KOPT-K1 (cell line): ENCODE results near the gene AGPAT4.

Source experiments
- H3K27ac ChIP-seq: fragments of 200-600 bp; sonication (generic); 2 replicates; pipeline ENCODE4 v1.5.1; 2016; ENCODE audit warnings: antibody characterized with exemption, mild to moderate bottlenecking, low read depth, low read length; ENCODE audit not compliant: poor library complexity, severe bottlenecking
- H3K36me3 ChIP-seq: fragments of 200-600 bp; sonication (generic); 2 replicates; pipeline ENCODE4 v1.5.1; 2017; ENCODE audit warnings: antibody characterized with exemption, mild to moderate bottlenecking, low read length, moderate library complexity; ENCODE audit not compliant: insufficient read depth
- H3K9me3 ChIP-seq: fragments of 200-600 bp; sonication (generic); 2 replicates; pipeline ENCODE4 v1.5.1; 2017; ENCODE audit warnings: antibody characterized with exemption, low read length, mild to moderate bottlenecking; ENCODE audit not compliant: insufficient read depth, poor library complexity, severe bottlenecking

Gene AGPAT4

DNA sequence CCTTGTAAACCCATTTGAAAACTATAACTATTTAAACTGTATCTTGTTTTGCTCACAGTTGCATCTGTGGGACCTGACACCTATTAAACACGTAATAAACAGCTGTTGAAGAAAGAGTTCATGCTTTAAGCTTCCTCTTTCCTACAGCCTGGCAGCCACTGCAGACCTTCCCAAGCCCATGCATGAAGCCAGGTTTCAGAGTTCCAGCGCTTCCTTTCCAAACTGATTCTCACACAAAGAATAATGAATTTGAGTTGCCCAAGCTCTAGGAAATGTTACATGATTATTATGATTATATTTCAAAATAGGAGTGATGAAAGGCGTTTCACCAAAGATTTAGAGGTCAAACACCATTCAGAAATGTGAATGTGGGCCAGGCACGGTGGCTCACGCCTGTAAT is 3.7 kb downstream of the AGPAT4 start:
- H3K27ac ChIP-seq, result no peak overlapping the region
- no peaks in the 10 kb centered on the region for H3K9me3 ChIP-seq
- H3K36me3 ChIP-seq, result no peaks in the 10 kb centered on the region

DNA sequence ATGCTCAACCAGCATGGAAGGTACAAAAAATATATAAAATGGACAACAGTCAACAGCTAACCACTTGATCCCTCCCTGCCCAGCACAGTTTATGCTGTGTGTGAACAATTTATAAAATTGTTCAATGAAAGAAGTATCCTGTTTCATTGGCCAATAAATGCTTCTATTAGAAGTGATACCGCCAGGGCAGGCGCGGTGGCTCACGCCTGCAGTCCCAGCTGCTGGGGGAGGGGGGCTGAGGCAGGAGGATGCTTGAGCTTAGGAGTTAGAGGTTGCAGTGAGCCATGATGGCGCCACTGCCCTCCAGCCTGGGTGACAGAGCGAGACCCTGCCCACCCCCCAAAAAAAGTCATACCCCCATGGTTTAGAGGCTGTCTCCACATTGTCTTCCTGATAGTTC is 4.6 kb downstream of the AGPAT4 start:
- no peaks in the 10 kb centered on the region for H3K9me3 ChIP-seq
- no peak overlapping the region for H3K27ac ChIP-seq
- no peaks in the 10 kb centered on the region for H3K36me3 ChIP-seq

DNA sequence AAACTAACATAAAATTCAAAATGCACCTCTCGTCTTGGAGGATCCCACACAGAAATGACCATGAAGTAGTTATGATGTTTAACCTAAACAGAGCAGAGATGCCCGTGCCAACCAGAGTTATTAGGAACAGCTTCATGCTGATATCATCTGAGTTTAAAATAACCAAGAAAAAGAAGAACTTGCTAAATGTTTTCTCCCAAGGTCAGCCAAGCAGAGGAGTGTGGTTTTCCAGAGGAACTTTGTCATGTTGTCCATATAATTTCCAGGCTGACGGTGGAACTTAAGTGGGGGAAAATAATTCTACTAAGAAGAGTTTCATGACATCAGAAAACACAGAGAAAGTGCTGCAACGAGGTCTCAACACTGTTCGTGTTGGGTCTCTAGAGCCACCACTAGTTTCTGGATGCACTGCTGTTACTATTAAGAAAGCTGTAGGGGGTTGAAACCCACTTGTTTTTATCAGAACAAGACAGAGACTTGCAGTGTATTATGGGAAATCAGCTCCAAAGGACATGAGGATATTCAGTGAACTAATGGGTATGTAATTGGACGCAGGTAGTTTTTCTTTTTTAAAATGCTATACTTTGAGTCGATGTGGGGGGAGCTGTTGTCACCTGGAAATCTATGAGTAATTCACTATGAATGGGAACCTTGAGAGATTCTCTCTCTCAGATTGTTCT is 5.2 kb downstream of the AGPAT4 start:
- H3K27ac ChIP-seq, result no peak overlapping the region
- no peaks in the 10 kb centered on the region for H3K36me3 ChIP-seq

DNA sequence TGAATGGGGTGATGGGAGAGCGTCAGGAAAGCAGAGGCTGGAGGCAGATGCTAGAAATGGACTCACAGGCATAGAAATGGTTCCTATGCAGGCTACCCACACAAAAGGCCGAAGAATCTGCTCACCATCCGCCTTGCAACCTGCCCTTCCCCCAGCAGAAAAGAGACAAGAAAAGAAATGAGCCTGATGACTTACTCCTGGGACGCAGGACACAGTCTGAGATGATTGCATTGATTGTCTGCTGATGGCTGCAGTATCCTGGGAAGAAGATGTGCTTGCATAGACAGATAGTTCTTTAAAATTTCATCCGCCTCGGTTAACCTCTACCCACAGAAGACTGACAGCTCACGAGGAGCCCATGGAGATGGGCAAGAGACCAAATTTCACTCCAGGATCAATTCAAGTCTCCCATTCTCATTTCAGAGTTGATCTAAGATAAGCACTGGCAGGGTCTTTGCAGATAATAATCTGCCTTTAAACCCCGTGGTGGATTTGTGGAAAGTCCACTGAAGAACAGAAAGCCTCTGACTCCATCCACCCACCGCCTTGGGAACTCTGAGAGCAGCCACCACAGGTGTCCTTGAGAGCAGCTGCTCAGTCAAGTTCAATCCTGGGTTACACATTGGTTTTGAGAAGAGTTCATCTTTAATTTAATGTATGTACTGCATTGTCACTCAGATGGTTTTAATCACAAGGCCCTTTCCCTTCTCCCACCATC is 7.2 kb downstream of the AGPAT4 start:
- H3K27ac ChIP-seq, result no peak overlapping the region
- no peaks in the 10 kb centered on the region for H3K9me3 ChIP-seq
- no peaks in the 10 kb centered on the region for H3K36me3 ChIP-seq

More for the DNA sequence above, 5.2 kb downstream of the AGPAT4 start:
- no peaks in the 10 kb centered on the region for H3K9me3 ChIP-seq

DNA sequence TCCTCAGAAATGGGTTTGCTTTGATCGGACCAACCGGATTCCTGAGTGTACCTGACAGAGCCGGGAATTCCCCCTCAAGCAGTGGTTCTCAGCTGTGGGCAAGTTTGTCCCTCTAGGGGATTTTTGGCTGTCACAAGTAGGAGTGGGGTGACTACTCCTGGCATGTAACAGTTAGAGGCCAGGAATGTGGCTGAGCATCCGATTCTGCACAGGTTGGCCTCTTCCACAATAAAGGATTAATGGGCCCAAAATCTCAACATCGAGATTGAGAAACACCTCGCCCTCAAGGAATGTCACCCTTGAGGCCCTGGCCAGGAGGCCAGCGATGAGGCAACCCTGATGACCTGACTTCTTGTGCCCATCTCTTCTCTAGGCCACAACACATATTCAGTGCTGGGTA is 7.9 kb downstream of the AGPAT4 start:
- Histone ChIP-seq H3K9me3 (no peaks in the 10 kb centered on the region), H3K36me3 (no peaks in the 10 kb centered on the region), H3K27ac (no peak overlapping the region)

DNA sequence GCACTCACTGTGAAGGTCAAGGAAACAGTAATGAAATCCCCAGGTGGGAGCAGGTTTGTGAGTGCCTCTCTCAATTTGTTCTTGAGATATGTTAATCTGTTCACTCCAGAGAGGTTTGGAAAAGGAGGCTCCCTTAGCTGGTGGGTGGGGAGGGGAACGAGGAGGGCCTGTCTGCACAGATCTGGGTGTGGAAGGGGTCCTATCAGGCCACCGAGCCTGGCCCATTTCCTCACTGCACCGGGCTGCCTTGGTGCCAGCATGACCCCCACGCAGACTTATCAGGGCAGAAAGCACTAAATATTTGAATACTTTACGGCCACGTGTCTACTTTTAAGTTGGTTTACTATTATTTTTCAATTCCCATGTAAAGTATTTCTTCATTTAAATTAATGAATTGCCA is 8.3 kb downstream of the AGPAT4 start:
- Histone ChIP-seq H3K36me3 (no peaks in the 10 kb centered on the region), H3K27ac (no peak overlapping the region), H3K9me3 (no peaks in the 10 kb centered on the region)

DNA sequence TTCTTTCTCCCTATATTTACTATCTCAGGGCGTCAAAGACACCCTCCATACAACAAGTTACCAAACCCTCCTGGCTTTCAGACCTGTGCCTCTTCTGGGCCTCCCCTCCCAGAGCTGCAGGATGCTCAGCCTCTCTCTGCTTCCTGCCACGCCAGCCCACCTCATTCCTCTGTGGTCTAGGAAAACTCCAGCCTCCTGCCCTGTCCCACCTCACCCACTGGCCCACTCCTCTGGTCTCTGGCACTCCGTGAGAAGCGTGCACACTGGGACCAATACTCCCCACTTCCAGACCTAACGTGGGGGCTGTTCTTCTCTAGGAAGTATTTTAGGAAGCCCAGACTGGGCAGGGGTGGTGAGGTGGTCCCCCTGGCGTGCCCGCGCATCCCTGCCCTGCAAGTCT is 9.7 kb downstream of the AGPAT4 start:
- Histone ChIP-seq H3K9me3 (no peaks in the 10 kb centered on the region), H3K27ac (no peak overlapping the region), H3K36me3 (no peaks in the 10 kb centered on the region)

DNA sequence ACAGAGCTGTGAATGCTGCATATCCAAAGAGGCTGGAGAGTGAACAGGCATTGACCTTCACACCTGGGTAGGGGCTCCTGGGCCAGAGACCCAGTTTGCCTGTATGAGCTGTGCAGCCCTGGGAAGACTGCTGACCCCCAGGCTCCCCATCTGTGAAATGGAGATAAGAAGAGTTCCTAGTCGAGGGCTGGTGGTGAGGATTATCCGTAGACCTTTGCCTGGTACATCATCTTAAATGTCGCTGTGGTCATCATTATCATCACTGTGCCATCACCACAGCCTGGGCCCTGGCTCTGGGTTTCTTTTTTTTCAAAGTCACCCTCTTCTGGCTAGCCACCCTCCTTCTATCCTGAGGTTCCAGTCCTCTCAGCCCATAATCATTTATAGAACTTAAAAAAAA is 12.0 kb downstream of the AGPAT4 start:
- Histone ChIP-seq H3K36me3 (no peaks in the 10 kb centered on the region), H3K27ac (no peak overlapping the region), H3K9me3 (no peaks in the 10 kb centered on the region)

DNA sequence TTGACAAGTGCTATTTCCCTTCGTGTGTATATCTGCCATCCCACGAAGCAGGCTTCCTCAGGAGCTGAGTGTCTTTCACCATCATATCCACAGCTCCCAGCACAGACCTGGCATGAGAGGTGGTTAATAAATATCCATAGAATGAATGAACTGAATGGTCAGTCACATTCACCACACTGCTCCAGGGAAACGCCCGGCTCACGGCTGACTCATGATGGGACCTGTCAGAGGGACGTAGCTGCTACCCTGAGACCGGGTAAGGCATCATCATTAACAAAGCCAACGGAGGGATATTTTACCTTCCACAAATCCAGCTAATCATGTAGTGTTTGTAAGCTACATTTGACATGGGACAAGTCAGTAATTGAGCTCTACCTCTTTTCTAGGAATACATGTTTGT is 12.5 kb downstream of the AGPAT4 start:
- no peak overlapping the region for H3K27ac ChIP-seq
- H3K36me3 ChIP-seq, result no peaks in the 10 kb centered on the region

DNA sequence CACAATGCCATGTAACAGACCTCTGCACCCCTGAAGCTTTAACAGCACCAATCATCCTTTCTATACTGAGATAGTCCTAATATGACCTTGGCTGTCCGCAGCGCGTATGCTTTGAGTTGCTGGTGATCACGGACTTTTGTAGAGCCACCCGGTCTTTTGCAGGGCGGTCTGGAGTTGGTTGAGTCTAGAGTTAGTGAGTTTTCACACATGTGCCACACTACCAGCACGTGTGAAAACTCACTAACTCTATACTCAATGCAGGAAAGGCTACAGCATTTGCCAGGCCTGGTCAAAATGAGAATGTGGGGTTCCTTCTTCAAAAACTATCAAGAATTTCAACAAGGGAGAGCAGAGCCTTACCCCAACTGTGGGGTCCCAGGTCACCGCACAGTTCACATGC is 14.6 kb downstream of the AGPAT4 start:
- no peak overlapping the region for H3K27ac ChIP-seq
- no peaks in the 10 kb centered on the region for H3K36me3 ChIP-seq
- no peaks in the 10 kb centered on the region for H3K9me3 ChIP-seq

More for the DNA sequence above, 12.5 kb downstream of the AGPAT4 start:
- H3K9me3 ChIP-seq, result no peaks in the 10 kb centered on the region

DNA sequence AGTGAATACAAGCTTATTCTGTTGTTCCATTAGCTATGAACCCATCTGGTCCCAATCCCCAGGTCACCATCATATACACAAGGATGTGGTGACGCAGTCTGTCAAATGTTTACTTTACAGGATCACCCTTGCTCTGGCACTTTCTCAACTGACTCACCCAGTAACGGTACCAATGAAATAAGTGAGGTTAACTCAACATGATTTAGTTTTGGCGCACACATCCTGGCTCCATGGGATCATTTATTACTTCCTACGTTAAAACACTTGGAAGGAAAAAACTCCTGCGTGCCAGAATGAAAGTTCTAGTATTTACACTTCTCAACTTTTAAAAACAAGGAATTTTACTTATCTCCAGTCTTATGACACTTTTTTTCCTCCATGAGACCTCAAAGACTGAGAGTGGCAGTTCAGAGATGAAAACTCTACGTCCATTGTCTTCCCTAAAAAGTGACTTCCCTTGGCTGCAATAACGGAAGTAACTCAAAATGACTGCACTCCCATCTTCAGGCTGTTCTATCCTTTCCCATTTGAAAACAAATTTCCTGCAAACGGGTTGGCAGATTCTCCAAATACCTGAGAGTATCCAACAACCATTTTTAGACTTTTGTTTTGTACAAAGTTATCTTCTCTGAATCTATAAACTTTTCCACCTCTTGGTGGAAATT is 15.9 kb downstream of the AGPAT4 start:
- no peaks in the 10 kb centered on the region for H3K36me3 ChIP-seq
- no peak overlapping the region for H3K27ac ChIP-seq
- no peaks in the 10 kb centered on the region for H3K9me3 ChIP-seq

DNA sequence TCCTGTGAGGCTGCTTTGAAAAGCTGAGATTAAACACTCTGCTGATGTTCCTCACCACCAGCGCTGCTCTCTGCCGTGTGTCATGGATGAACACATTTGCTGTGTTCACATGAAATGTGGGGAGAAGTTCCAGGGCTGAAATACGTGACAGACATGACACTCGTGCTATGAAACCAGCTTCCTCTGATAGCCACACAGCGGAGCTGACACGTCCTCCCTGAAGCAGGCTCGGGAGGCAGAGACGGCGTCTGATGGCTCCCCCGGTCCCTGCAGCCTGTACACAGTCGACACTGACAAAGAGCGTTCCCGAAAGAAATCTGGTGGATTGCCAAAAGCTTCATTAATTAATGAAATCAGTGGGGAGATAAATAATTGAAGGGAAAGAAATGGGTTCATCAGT is 17.5 kb downstream of the AGPAT4 start:
- no peak overlapping the region for H3K27ac ChIP-seq
- H3K9me3 ChIP-seq, result no peaks in the 10 kb centered on the region

DNA sequence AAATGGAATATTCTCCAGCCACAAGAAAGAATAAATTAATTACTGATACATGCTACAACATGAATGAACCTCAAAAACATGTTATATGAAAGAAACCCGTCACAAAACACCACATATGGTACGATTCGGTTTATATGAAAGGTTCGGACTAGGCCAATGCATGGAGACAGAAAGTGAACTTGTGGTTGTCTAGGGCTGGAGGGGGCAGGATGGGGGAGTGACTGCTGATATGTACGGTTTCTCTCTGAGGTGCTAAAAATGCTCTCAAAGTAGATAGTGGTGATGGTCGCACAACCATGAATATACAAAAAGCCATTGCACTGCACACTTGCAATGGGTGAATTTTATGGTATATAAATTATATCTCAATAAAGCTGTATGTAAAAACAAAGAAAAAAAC is 18.3 kb downstream of the AGPAT4 start:
- Histone ChIP-seq H3K36me3 (no peaks in the 10 kb centered on the region), H3K27ac (no peak overlapping the region), H3K9me3 (no peaks in the 10 kb centered on the region)

More for the DNA sequence above, 17.5 kb downstream of the AGPAT4 start:
- no peaks in the 10 kb centered on the region for H3K36me3 ChIP-seq

DNA sequence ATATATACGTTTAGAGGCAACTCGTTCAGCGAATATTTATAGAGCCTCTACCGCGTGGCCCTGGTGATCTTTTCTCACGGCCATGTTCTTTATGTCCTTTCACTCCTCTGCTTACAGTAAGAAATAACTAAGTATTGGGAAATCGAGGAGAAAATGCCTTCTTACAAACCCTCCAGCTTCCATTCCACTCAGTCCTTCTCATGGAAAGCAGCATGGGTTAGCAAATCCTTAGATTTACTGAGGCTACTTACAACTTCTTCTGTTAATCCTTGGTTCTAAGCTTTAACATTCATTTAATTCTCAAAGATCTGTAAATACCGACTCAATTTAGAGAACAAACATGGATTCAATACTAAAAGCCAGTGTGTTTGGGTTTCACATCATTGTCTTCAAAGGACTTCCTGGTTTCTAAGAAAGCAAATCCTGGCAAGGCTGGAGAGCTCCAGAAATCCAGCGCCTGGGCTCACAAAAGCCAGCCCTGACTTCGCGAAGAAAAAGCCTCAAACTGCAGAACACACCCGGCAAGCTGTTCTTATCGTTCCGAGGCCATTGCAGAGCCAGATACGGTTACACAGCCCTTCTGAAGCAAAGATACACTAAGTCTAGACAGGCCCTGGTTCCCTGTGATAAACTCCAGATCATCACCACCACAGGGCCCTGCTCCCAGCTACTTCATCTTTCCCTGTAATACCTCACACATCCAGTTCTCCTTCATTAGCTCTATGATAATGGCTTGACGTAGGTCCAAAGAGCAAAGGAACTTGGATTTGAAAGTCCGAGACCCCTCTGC is 19.2 kb downstream of the AGPAT4 start:
- H3K36me3 ChIP-seq, result no peaks in the 10 kb centered on the region
- H3K27ac ChIP-seq, result no peak overlapping the region

DNA sequence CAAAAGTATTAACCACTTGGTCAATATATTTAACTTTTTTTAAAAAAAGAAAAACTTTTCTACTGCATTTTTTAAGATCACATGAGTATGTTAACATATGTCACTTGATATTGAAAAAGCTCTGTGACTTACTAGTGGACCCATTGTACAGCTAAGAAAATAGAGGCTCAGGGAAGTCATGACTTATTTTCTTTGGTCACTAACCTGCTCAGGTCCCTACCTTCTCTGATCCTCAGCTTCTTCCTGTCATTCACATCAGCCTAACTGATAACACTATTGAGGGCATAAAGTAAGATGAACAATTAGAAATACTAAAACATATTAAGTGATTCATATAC is 19.8 kb downstream of the AGPAT4 start:
- H3K36me3 ChIP-seq, result no peaks in the 10 kb centered on the region
- no peak overlapping the region for H3K27ac ChIP-seq
- no peaks in the 10 kb centered on the region for H3K9me3 ChIP-seq

More for the DNA sequence above, 19.2 kb downstream of the AGPAT4 start:
- H3K9me3 ChIP-seq, result no peaks in the 10 kb centered on the region
